ENCODE measurements around the gene CIAO3.

GRCh38 chr16:766820-767640 is 26.2 kb upstream of the CIAO3 start:
- TF ChIP-seq POLR2AphosphoS5 (IDR thresholded peaks at IDR 0.05): no peak
- no peak for TF ChIP-seq CTCF (IDR thresholded peaks at IDR 0.05)
- no peak for TF ChIP-seq POLR2A (IDR thresholded peaks at IDR 0.05; ENCODE audit: low read depth)
- no peak for TF ChIP-seq EP300 (IDR thresholded peaks at IDR 0.05)

All from esophagus muscularis mucosa (tissue), 4 donors.